Fibroblast of skin of scalp (primary cell): ENCODE results near the gene TUBA4A.

ENCODE experiments used
- DNase-seq: peaks from one replicate; pipeline ENCODE4 v3.0.0-alpha.2; 2013

Gene TUBA4A

DNA sequence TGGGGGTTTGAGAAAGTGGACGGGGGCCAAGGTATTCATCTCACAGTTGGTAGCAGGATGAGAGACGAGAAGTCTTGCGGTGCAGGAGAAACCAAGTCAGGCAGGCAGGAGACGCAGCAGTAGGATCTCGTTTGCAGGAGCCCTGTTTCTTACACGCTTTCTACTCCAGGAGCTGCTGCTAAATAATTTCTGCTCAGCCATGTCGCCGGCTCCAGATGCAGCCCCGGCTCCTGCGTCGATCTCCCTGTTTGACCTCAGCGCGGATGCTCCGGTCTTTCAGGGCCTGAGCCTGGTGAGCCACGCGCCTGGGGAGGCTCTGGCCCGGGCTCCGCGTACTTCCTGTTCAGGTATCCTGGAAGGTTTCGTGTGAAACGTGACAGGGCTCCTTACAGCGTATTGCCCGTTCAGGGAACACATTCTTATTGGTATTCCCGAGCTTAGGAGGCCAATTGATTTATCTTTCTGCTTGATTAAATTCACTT is 23.6 kb downstream of the TUBA4A start:
- DNase-seq = peak; percentile 65

DNA sequence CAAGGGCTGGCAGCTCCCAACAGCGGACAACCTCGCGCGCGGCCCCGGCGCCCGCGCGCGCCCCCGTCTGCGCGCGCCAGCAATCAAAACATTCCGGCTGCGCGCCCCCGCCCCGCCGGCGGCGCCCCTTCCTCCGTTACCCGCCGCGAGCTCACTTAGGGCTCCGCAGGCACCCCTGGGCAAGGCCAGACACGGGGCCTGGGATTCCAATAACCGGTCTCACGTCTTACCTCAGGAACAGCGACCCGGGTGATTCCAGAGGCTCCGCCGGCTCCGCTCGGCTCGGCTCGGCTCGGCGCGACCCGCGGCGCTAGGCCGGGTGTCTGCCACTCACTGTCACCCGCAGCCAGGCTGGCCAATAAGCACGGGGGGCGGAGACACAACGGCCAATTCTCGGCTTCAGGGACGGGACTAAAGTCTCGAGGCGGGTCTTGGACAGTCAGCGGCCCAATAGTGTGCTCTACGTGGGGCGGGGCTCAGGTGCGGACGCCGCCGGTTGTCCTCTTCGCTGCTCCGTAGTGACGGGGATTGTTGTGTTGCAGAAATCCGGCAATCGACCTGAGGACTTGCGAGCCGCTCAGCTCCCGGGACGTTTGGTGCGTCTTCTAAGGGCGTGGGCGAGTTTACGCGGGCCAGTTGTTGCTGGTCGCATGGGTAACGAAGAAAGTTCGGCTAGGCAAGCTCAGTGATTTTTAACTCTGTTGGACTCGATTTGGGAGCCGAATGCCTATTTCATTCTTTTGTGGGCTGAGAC is 24.2 kb downstream of the TUBA4A start, which contains the start of the genes ANKZF1 and ATG9A:
TSS of gene ANKZF1 (plus strand) at position 502 of the 754 bp plus-strand sequence. CDS start 452 bp downstream, outside the sequence.
TSS of gene ATG9A (minus strand) at position 332 of the 754 bp plus-strand sequence. CDS start 1,612 bp downstream, outside the sequence.
- DNase-seq = peak; percentile 99

DNA sequence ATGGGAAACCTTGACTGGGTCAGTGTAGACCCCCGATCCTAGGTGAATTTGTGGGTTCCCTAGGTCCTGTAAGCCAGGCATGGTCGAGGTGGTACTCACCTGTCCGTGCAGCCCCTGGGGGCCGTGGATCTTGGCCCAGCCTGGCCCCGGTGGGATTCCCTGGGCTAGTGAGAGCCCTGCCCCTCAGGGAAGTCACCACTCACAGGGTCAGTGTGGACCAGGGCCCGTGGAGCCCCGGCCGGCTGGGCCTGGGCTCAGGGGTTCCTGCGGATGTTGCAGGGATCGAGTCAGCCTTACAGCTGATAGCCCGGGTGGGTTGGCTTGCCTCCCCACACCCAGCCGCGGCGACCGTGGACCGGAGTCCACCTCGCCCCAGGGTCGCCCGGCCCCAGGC is 24.8 kb downstream of the TUBA4A start:
- DNase-seq = no peak

DNA sequence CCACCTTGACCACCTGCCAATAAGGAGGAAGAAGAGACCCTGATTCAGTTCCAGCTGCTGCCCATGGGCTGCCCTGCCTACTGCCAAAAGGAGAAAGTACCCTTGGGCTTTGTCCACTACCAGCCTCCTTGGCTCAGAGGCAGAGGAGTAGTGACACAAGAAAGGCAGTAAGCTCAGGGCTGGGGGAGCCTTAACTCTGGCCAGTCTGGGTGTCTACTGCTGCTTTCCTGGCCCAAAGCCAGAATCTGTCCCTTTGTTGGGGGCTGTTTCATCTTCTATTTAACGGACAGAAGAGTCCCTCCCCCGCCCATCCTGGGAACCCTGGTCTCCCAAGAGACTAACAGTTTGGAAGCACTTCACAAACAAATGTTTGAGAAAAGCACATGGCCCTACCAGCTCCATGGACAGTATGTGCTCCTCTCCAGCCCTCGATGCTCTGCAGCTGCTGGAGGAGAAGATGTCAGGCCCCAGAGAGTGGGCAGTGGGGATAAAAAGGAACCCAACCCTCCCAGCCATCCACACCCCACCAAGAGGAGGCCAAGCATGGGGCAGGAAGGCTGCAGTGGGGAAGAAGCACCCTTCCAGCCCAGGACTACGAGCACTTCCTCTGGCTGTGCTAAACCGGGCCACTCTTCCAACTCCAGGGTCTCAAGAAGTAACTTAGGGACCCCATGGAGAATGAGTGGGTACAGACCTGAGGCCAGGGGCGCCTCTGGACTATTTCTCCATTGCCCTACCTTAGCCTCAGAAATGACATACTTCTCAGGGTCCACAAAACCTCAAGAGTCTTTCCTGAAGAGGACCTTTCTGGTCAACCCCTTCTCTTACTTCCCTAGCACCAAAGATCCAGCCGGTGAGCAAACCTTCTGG is 25.4 kb downstream of the TUBA4A start:
- no peak for DNase-seq

- no peak for DNase-seq
These were observed 28.4 kb downstream of the TUBA4A start for GRCh38 chr2:219225350-219225749.

DNA sequence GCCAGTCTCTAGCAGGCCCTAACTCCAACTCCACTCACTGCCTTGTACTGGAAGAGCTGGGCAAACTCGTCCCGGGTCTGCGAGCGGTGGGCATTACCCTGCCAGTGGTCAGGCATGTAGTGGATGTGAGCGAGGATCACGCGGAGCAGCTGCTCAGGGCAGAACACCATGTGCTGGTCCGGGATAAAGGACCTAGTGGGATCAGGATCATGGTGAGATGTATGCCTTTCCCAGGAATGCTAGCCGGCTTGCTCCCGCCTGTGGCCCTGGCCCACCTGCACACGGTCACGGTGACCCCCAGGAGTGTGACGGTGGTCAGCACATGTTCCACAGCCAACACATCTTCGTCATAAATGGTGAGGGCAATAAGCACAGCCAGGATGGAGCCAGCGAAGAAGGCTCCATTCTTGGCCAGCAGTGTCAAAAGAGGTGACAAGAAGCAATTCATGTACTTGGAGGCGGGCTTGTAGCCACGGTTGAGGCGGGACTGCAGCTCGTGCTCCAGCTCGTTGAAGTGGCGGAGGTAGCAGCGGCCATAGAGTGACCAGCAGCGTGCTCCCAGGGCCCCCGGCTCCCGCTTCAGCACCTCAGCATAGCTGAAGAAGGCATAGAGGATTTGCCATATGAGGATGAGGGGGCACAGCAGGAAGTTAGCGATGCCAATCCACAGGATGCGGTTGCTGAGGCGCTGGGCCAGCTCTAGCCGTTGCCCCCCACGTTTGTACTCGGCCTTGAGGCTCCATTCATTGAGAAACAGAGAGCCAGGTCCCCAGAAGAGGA is 29.7 kb downstream of the TUBA4A start:
- DNase-seq = no peak

- no peak for DNase-seq
These were observed 31.7 kb downstream of the TUBA4A start for GRCh38 chr2:219221957-219222518.

- no peak for DNase-seq
These were observed 32.9 kb downstream of the TUBA4A start for GRCh38 chr2:219220652-219221402.

DNA sequence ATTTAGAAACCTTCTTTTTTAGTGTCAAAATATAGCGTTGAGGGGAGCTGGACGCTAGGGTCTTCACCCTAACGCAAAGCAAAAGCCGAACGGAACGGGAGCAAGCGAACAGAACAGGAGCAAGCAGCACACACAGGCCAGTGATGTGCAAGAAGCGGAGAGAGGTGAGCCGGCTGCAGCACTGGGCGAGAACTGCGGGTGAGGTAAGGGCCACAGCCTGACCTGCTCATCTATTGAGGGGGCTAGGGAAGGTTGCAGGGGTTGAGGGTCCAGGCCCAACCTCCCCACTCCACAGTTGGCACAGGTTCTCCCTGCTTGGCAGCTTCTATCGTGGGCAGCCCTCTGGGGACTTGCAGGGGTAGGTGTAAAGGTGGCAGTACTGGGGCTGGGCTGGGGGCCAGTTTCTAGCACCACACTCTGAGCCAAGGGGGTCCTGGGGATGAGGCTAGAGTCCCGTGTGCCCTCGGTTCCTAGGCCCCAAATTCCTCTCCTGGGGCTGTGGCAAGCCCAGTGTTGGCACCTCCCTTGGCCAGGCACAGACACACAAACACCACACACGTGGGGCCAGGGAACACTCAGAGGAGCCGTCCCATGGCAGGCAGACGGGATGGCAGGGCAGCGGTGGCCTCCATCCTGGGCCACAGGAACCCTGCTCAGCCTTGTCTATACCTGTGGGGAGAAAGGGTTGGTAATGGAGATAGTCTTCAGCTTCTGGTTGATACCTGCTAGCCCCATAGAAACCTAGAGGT is 33.8 kb downstream of the TUBA4A start:
- no peak for DNase-seq

GRCh38 chr2:219218732-219219701 is 34.7 kb downstream of the TUBA4A start, which contains the start of gene ABCB6:
ABCB6 (minus strand) TSS chr2:219218958; CDS start chr2:219218673, 285 bp downstream.
- peak; percentile 97 for DNase-seq

DNA sequence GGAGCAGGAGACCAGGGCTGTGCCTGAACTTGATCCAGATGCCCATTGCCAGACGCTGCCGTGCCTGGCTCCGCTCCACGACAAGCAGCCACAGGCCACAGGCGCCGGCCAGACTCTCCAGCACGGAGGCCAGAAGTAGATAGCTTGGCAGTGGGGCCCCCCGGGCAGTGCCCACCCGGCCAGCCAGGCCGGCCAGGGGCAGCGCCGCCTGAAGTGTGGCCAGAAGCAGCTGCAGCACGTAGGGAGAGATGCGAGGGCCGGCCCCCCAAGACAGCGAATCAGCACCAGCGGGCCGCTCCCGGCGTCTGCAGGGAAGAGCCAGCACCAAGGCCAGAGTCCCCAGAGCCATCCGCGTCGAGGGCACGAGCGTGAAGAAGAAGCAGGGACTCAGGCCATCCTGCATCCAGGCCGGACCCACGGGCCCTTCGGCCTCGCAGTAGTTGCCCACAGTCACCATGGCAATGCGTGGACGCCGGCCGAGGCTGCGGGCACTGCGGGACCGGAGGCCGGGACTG is 35.4 kb downstream of the TUBA4A start:
- DNase-seq = peak; percentile 80

DNA sequence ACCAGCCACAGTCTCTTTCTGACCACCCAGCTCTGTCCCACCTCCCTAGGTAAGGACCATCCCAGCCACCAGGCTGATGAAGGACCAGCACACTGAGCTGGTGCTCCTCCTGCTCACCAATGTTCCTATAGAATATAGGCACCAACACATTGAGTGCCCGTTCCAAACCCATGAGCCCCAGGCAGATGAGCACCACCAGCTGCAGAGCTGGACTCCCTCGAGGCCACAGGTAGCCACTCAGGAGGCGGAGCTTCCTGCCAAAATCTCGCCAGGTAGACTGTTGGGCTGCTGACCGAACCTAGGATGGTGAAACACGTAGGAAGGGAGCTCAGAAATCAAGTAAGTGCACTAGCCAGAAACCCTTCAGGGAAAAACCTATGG is 37.2 kb downstream of the TUBA4A start:
- DNase-seq = no peak

GRCh38 chr2:219215871-219216534 is 37.7 kb downstream of the TUBA4A start:
- DNase-seq = no peak

- DNase-seq = no peak
These were observed 38.9 kb downstream of the TUBA4A start for GRCh38 chr2:219214786-219215185.

- no peak for DNase-seq
These were observed 39.6 kb downstream of the TUBA4A start for GRCh38 chr2:219214141-219214540.

DNA sequence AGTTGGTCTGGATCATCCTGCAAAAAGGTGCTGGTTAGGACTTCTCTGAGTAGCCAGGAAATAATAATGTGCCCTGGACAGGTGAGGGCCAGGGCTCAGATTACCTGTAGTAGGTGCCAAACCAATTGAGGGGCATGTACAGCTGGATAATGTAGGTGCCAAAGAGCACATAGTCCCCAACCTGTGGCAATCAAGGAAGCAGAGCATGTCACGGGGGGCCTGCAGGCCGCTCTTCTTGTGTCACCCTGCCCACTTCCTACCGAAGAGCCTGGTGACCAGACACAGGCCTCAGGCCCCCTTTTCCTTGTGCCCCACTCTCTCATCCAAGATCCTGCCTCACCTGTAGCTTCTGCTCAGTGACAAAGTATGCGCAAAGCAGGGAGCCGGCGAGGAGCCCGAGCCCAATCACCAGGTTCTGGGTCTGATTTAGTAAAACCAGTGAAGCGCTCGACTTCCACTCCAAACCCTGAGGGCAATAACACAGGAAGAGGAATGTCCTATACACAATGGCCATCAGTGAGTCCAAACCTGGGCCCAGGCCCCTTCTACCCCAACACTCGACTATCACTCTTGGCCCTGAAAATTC is 40.1 kb downstream of the TUBA4A start:
- DNase-seq = no peak

DNA sequence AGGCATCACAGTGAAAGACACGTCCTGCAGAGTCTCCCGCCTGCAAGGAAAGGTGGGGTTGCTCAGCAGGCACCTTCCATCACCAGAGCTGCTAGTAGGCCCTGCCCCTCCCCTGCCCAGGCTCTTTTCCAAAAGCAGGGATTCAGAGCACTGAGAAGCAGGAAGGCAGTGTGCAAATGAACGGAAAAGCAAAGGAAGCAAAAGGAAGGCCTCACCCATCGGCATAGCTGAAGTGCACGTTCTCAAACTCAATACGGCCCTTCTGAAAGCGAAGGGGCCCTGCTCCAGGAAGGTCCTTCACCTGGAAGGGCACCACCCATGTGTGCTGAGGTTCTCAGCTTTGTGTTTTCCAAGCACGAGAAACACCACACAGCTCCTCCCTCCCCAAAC is 40.7 kb downstream of the TUBA4A start:
- no peak for DNase-seq

GRCh38 chr2:219210886-219211362 is 42.8 kb downstream of the TUBA4A start:
- no peak for DNase-seq
